HEK293 (cell line): ENCODE measurements around the gene HCAR3.

ENCODE experiments used
- CTCF ChIA-PET: fragments of 350-600 bp; formaldehyde crosslinking; extraction: SDS; loops from one replicate; lab custom pipeline; 2021; ENCODE audit warnings: antibody characterized with exemption; lab: Yijun Ruan, JAX
- POLR2A ChIA-PET: fragments of 300-600 bp; formaldehyde crosslinking; extraction: SDS; loops from one replicate; lab custom pipeline; 2020; ENCODE audit warnings: antibody characterized with exemption, inconsistent platforms; lab: Yijun Ruan, JAX
- H3K27ac ChIP-seq: fragments of 200-500 bp; sonication (Bioruptor generic); 2 replicates; pipeline ENCODE4 v1.5.1; 2014; ENCODE audit warnings: low read depth, low read length, control low read depth, inconsistent platforms; ENCODE audit errors: extremely low read depth
- H3K36me3 ChIP-seq, 2 experiments: fragments of 200-500 bp in 1 of 2; sonication (Bioruptor generic) in 1 of 2; 1 replicate in 1 of 2; 2 replicates in 1 of 2; pipeline ENCODE4 v1.5.1; 2014 to 2017; ENCODE audit warnings: inconsistent platforms in 2 of 2, low read length in 2 of 2; ENCODE audit not compliant: control insufficient read depth in 2 of 2, insufficient read depth in 1 of 2
- H3K4me1 ChIP-seq: fragments of 200-500 bp; sonication (Bioruptor generic); 2 replicates; pipeline ENCODE4 v1.5.1; 2014; ENCODE audit warnings: mild to moderate bottlenecking, low read length, inconsistent platforms; ENCODE audit not compliant: control insufficient read depth, insufficient read depth
- H3K4me3 ChIP-seq: 2 replicates; pipeline ENCODE4 v1.5.1; 2011; ENCODE audit warnings: low read depth, mild to moderate bottlenecking, control low read depth, low read length, moderate library complexity
- H3K9me3 ChIP-seq: fragments of 200-500 bp; sonication (Bioruptor generic); 2 replicates; pipeline ENCODE4 v1.5.1; 2014; ENCODE audit warnings: low read depth, low read length, inconsistent platforms; ENCODE audit not compliant: control insufficient read depth, insufficient read depth
- EGR2 ChIP-seq: fragments of 450-650 bp; formaldehyde crosslinking; IDR thresholded peaks from 2 replicates; pipeline ENCODE4 v1.5.1; 2016; ENCODE audit warnings: low read depth, missing biosample characterization, missing genetic modification characterization
- KLF10 ChIP-seq: fragments of 450-650 bp; IDR thresholded peaks from 2 replicates; pipeline ENCODE4 v1.5.1; 2018; ENCODE audit warnings: missing biosample characterization, mild to moderate bottlenecking, missing genetic modification characterization
- KLF8 ChIP-seq: fragments of 450-650 bp; formaldehyde crosslinking; IDR thresholded peaks from 2 replicates; pipeline ENCODE4 v1.5.1; 2016; ENCODE audit warnings: missing biosample characterization, missing genetic modification characterization
- MZF1 ChIP-seq: fragments of 450-650 bp; formaldehyde crosslinking; IDR thresholded peaks from 2 replicates; pipeline ENCODE4 v1.5.1; 2017; ENCODE audit warnings: missing biosample characterization, missing genetic modification characterization, borderline replicate concordance
- RBAK ChIP-seq: fragments of 450-650 bp; formaldehyde crosslinking; IDR thresholded peaks from 2 replicates; pipeline ENCODE4 v1.5.1; 2016; ENCODE audit warnings: missing biosample characterization, missing genetic modification characterization
- REPIN1 ChIP-seq: fragments of 450-650 bp; formaldehyde crosslinking; IDR thresholded peaks from 2 replicates; pipeline ENCODE4 v1.5.1; 2017; ENCODE audit warnings: missing biosample characterization, missing genetic modification characterization, low read depth
- TRIM28 ChIP-seq: IDR thresholded peaks from 2 replicates; pipeline ENCODE4 v1.6.1; 2011; ENCODE audit warnings: low read length, control low read depth, borderline replicate concordance
- ZBTB26 ChIP-seq: fragments of 450-650 bp; formaldehyde crosslinking; optimal IDR thresholded peaks from 2 replicates; pipeline ENCODE3; 2016; ENCODE audit warnings: missing biosample characterization, mild to moderate bottlenecking, missing genetic modification characterization
- ZBTB7A ChIP-seq: fragments of 450-650 bp; formaldehyde crosslinking; IDR thresholded peaks from 2 replicates; pipeline ENCODE4 v1.5.1; 2016; ENCODE audit warnings: low read depth, missing biosample characterization, missing genetic modification characterization
- ZNF112 ChIP-seq: fragments of 450-650 bp; formaldehyde crosslinking; IDR thresholded peaks from 2 replicates; pipeline ENCODE4 v1.5.0; 2017; ENCODE audit warnings: missing biosample characterization, missing genetic modification characterization
- ZNF133 ChIP-seq: fragments of 450-650 bp; formaldehyde crosslinking; IDR thresholded peaks from 2 replicates; pipeline ENCODE4 v1.5.1; 2016; ENCODE audit warnings: missing biosample characterization, missing genetic modification characterization
- ZNF157 ChIP-seq: fragments of 450-650 bp; formaldehyde crosslinking; IDR thresholded peaks from 2 replicates; pipeline ENCODE4 v1.5.1; 2016; ENCODE audit warnings: missing biosample characterization, missing genetic modification characterization
- ZNF175 ChIP-seq: fragments of 450-650 bp; formaldehyde crosslinking; IDR thresholded peaks from 2 replicates; pipeline ENCODE4 v1.5.1; 2016; ENCODE audit warnings: missing biosample characterization, missing genetic modification characterization
- ZNF266 ChIP-seq: fragments of 450-650 bp; formaldehyde crosslinking; IDR thresholded peaks from 2 replicates; pipeline ENCODE4 v1.5.1; 2016; ENCODE audit warnings: missing biosample characterization, missing genetic modification characterization, low read depth
- ZNF398 ChIP-seq: fragments of 450-650 bp; formaldehyde crosslinking; IDR thresholded peaks from 2 replicates; pipeline ENCODE4 v1.5.1; 2017; ENCODE audit warnings: missing biosample characterization, missing genetic modification characterization
- ZNF513 ChIP-seq: fragments of 450-650 bp; IDR thresholded peaks from 2 replicates; pipeline ENCODE4 v1.5.1; 2018; ENCODE audit warnings: missing biosample characterization, missing genetic modification characterization
- ZNF555 ChIP-seq: fragments of 450-650 bp; formaldehyde crosslinking; conservative IDR thresholded peaks from 2 replicates; pipeline ENCODE4 v1.5.1; 2017; ENCODE audit warnings: missing biosample characterization, mild to moderate bottlenecking, missing genetic modification characterization, inconsistent platforms
- ZNF558 ChIP-seq: fragments of 450-650 bp; formaldehyde crosslinking; IDR thresholded peaks from 2 replicates; pipeline ENCODE4 v1.5.1; 2016; ENCODE audit warnings: missing biosample characterization, missing genetic modification characterization
- ZNF571 ChIP-seq: fragments of 450-650 bp; formaldehyde crosslinking; IDR thresholded peaks from 2 replicates; pipeline ENCODE4 v1.5.0; 2017; ENCODE audit warnings: missing biosample characterization, missing genetic modification characterization
- ZNF624 ChIP-seq: fragments of 450-650 bp; formaldehyde crosslinking; IDR thresholded peaks from 2 replicates; pipeline ENCODE4 v1.5.1; 2017; ENCODE audit warnings: missing biosample characterization, missing genetic modification characterization
- ZNF629 ChIP-seq: fragments of 450-650 bp; formaldehyde crosslinking; IDR thresholded peaks from 2 replicates; pipeline ENCODE4 v1.5.1; 2017; ENCODE audit warnings: missing biosample characterization, missing genetic modification characterization
- ZNF645 ChIP-seq: fragments of 450-650 bp; formaldehyde crosslinking; IDR thresholded peaks from 2 replicates; pipeline ENCODE4; 2016; ENCODE audit warnings: missing biosample characterization, missing genetic modification characterization
- ZSCAN30 ChIP-seq: fragments of 450-650 bp; IDR thresholded peaks from 2 replicates; pipeline ENCODE4 v1.5.1; 2018; ENCODE audit warnings: missing biosample characterization, mild to moderate bottlenecking, missing genetic modification characterization, moderate library complexity
- TF ChIP-seq, protein P1 (sequence below): fragments of 450-650 bp; formaldehyde crosslinking; IDR thresholded peaks from 2 replicates; pipeline ENCODE4 v1.5.1; 2016; ENCODE audit warnings: missing biosample characterization, missing genetic modification characterization
- TF ChIP-seq, protein P2 (sequence below): fragments of 450-650 bp; formaldehyde crosslinking; IDR thresholded peaks from 2 replicates; pipeline ENCODE4 v1.5.1; 2016; ENCODE audit warnings: missing biosample characterization, missing genetic modification characterization

HCAR3 gene

DNA sequence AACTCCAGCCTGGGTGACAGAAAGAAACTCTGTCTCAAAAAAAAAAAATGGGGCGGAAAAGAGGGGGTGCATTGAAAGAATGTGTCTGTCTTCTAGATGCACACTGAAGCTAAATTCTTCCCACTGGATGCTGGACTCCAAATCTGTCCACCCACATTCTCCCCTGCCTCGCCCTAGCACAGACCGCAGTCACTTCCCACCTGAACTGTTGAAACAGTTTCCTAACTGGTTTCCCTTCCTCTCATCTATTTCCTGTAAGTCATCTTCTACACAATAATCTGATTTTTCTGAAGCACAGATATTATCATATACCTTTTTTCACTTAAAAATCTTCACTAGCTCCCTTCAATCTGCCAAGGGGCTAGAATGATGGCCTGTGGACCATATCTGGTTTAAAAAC lies 15.6 kb upstream of the HCAR3 start:
- H3K27ac ChIP-seq, result no peak overlapping the region
- no peaks in the 10 kb centered on the region for H3K4me1 ChIP-seq
- POLR2A ChIA-PET, result no interaction called here
- H3K9me3 ChIP-seq, result no peaks in the 10 kb centered on the region
- TF ChIP-seq ZBTB26 (tag by site-specific recombination) (no peak), ZNF629 (no peak), MZF1 (tag by site-specific recombination) (no peak), ZNF645 (tag by site-specific recombination) (no peak), TRIM28 (no peak)
- TF ChIP-seq, protein P1, sequence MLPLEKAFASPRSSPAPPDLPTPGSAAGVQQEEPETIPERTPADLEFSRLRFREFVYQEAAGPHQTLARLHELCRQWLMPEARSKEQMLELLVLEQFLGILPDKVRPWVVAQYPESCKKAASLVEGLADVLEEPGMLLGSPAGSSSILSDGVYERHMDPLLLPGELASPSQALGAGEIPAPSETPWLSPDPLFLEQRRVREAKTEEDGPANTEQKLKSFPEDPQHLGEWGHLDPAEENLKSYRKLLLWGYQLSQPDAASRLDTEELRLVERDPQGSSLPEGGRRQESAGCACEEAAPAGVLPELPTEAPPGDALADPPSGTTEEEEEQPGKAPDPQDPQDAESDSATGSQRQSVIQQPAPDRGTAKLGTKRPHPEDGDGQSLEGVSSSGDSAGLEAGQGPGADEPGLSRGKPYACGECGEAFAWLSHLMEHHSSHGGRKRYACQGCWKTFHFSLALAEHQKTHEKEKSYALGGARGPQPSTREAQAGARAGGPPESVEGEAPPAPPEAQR (tag by site-specific recombination), result no peak
- H3K36me3 ChIP-seq, result no peaks in the 10 kb centered on the region
- H3K4me3 ChIP-seq, result no peak overlapping the region
- CTCF ChIA-PET, result no interaction called here

DNA sequence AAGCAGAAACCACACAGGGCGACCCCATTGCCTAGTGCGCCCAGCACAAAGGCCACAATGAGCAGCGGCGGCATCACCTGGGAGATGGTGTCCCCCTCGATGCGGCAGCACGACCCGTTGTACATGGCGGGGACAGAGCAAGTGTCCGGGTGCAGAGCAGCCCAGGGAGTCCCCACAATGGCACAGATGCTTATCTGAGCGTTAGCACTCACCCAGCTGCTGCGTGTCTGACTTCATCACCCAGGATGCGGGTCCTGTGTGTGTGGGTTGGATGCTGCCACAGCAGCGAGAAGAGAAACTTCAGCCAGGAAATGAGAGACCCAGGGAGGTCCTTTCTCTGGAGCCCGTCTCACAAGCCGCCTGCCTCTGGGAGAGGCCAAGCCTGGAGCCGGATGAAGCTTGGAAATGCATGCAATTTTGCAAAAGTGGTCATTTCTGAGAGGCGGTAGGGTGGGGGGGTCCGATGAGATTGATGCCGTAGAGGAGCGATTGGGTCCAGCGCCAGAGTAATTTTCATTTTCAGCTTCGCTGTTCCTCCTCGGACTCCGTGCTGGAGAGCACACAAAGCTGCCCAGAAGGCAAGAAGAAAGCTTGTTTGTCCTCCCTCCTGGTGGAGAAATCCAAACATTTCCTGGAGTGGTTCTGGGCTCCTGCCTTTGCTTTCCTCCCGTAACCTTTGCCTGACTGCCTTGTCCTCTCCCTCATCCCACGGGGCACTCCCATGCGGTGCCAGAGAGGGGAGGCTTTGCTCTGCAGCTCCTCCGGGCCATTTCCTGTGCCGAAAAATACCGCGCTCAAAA lies 13.8 kb upstream of the HCAR3 start, which contains the start of gene HCAR1:
Gene HCAR1, minus strand, starts transcription at position 630 of the 800 bp plus-strand sequence. Its CDS starts 505 bp downstream, at position 125.
- no peak within 1 kb of the TSS for H3K27ac ChIP-seq
- H3K4me3 ChIP-seq, result no peak within 1 kb of the TSS
- CTCF ChIA-PET, result interaction anchor here (0.6 kb wide), 2 partner anchors 67 to 394 kb away, joined by 4 to 5 read pairs; no protein-coding TSS in a partner anchor
- TF ChIP-seq ZSCAN30 (tag by site-specific recombination), result no peak
- no peak for TF ChIP-seq ZNF133 (tag by site-specific recombination)
- TF ChIP-seq ZNF175 (tag by site-specific recombination), result no peak
- TF ChIP-seq, protein P2, sequence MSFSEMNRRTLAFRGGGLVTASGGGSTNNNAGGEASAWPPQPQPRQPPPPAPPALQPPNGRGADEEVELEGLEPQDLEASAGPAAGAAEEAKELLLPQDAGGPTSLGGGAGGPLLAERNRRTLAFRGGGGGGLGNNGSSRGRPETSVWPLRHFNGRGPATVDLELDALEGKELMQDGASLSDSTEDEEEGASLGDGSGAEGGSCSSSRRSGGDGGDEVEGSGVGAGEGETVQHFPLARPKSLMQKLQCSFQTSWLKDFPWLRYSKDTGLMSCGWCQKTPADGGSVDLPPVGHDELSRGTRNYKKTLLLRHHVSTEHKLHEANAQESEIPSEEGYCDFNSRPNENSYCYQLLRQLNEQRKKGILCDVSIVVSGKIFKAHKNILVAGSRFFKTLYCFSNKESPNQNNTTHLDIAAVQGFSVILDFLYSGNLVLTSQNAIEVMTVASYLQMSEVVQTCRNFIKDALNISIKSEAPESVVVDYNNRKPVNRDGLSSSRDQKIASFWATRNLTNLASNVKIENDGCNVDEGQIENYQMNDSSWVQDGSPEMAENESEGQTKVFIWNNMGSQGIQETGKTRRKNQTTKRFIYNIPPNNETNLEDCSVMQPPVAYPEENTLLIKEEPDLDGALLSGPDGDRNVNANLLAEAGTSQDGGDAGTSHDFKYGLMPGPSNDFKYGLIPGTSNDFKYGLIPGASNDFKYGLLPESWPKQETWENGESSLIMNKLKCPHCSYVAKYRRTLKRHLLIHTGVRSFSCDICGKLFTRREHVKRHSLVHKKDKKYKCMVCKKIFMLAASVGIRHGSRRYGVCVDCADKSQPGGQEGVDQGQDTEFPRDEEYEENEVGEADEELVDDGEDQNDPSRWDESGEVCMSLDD, result no peak
- TF ChIP-seq ZNF513, result no peak
- TF ChIP-seq ZNF558 (tag by site-specific recombination), result no peak
- TF ChIP-seq ZNF571 (tag by site-specific recombination), result no peak
- no peak for TF ChIP-seq REPIN1 (tag by site-specific recombination)
- TF ChIP-seq ZNF555 (tag by site-specific recombination), result no peak
- TF ChIP-seq ZNF624, result no peak
- TF ChIP-seq KLF8 (tag by site-specific recombination), result no peak
- no peak for TF ChIP-seq KLF10 (tag by site-specific recombination)
- no peak for TF ChIP-seq RBAK (tag by site-specific recombination)
- no peak for TF ChIP-seq ZBTB7A
- TF ChIP-seq ZNF266 (tag by site-specific recombination), result no peak
- TF ChIP-seq ZNF398 (tag by site-specific recombination), result no peak
- no peak for TF ChIP-seq EGR2 (tag by site-specific recombination)
- TF ChIP-seq ZNF157 (tag by site-specific recombination), result no peak
- TF ChIP-seq ZNF112, result no peak
- no peaks in the 10 kb centered on the region for H3K4me1 ChIP-seq
- H3K9me3 ChIP-seq, result no peaks in the 10 kb centered on the region
- H3K36me3 ChIP-seq, result no peaks in the 10 kb centered on the region
- POLR2A ChIA-PET, result no interaction called here
